ENCODE results near the gene SLC51B.
"Not testable (repeated sequence)": the region's sequence is repeated elsewhere in the genome, so short reads cannot be mapped to it uniquely, and the experiment has no call there.

SLC51B gene

DNA sequence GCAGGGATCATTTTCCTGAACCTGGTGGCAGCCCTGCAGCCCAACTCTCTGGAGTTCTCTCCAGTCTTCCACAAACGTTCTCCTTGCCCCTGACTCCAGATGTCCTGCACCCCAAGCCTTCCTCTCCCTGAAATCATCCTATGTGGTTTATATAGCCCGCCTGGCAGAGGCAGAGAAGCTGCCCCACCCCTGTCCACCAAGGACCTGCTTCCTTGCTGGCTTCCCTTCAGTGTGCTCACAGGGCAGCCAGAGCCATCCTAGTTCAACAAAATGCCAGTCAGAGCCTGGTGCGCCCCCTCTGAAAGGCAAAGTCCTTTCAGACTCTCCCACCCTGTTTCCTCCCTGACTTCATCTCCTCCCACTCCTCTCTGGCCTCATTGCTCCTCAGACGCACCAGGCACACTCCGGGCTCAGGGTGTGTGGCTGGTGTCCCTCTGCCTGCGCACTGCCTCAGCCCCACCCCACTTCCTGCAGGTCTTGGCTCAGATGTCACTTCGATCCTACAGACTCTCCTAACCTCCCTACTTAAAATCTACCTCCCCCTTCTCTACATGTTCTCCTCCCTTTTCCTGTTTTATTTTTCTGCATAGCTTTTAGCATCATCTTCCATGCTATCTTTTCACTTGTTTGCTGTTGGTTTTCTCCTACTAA lies 37.2 kb downstream of the SLC51B start:
- DNase-seq: no peak

DNA sequence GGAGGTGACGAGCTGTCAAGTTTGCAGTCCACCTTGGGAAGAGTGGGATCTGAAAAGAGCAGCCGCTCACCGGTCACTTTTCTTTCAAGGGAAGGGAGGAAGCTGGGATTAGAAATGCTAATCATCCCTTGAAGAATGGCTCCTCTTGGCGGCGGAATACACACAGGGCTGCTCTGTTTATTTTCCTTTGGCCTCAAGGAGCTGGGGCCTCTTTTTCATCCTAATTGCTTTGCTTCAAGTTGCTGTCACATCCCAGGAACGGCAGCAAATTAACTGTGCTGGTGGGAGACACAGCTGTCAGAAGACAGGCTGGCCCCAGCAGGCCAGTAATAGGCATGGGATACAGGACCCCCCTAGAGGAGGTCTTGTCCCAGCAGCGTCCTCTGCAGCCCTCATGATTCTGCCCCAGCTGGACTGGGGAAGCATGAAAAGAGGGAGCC lies 38.1 kb downstream of the SLC51B start:
- peak in 20 of 51 donors; percentile 18 to 60 (median 43) for DNase-seq

DNA sequence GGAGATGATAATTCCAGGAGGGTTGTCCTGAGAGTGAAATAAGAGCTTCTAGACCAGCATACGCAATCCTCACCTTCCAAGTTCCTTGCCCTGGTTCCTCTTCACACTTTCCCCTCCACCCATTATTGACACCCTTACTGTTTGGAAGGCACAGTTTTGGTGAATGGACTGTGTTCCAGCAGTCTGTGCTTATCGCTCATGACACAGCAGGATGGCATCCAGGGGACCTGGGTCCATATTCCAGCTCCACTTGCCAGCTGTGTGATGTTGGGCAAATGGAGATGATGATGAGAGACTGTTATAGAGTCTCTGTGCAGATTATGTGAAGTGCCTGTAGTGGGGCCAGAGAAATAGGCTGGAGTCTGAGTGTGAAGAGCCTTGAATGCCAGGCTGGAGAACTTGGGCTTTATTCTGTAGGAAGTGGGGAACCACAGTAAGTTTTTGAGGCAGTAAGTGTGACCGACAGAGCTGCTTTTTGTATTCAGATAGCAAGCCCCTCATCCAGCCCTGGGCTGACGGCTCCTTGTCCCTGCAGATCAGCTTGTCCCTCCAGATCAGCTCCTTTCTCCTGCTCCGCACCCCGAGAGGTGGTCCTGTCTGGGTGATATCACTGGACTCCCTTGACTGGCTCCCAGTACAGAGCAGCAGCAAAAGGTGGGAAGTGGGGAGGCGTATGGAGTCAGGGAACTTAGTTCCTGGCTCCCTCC lies 39.5 kb downstream of the SLC51B start:
- DNase-seq: no peak

DNA sequence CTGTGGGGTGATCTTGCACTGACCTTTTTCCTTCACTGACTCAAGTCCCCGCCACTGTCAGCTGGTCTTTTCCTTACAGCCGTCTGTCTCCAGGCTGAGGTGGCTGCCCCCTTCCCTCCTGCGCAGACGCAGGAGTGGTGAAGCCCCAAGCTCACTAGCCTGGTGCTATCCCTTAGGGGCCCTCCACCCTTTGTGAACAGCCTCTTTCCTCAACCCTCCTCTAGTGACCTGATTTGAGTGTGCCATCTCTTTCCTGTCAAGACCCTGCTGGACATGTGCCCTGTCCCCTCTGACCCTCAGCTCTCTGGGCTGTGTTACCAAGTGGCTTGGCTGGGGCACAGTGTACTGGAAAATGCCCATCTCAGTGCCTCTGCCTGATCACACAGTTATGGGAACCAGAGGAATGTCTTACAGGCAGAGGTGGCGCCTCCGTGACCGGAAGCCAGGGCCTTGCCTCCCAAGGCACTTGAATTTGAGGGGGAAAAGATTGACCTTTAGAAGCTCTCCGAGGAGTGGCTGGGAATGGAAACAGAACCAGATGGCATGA lies 40.1 kb downstream of the SLC51B start:
- peak in 2 of 51 donors; percentile 37 to 45 for DNase-seq

DNA sequence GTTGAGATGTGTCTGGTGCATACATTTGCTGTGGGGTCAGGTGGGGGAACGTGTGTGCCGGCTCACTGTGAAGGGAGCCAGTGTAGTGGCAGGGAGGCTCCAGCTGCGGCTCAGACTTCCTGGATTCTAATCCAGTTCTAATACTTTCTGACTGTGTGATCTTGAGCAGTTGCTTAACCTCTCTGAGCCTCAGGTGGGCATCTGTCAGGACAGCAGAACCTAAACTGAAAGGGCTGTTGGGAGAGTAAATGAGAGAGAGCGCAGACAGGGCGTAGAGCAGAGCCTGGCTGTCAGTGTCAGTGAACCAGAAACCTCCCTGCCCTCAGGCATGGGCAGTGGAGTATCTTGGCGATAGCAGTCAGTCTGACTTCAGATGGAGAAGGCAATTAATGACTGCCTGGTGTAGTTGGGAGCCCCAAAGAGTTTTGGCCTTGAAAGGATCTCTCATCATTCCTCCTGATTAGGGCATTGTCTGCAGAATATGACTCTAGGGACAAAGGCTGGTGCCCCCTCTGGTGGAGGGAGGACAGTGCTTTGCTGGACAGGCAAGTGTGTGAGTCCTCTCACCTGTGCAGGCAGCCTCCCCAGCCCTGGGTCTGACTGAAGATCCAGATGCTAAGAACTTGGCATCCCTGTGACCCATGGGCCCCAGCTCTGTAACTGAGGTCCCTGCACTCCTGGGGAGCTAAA lies 40.9 kb downstream of the SLC51B start:
- DNase-seq: peak in 2 of 51 donors; percentile 13 to 20

DNA sequence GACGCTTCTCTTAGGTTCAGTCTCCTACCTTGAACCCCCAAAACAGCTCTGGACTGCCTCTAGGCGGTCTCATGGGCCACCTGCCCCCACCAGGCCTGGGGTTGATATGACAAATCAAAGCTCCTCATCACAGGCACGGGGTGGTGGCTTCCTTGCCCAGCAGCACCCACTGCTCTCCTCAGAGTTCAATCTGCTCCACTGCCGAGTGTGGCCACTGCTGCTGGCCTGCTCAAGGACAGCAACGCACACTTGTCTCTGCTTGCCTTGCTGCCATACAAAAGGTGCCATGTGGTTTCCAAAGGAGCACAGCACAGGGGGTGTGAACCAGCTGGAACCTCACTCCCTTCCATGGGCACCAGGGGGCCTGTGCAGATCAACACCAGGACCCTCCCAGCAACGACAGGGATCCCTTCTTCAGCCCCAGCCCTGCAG lies 41.5 kb downstream of the SLC51B start:
- DNase-seq: no peak

DNA sequence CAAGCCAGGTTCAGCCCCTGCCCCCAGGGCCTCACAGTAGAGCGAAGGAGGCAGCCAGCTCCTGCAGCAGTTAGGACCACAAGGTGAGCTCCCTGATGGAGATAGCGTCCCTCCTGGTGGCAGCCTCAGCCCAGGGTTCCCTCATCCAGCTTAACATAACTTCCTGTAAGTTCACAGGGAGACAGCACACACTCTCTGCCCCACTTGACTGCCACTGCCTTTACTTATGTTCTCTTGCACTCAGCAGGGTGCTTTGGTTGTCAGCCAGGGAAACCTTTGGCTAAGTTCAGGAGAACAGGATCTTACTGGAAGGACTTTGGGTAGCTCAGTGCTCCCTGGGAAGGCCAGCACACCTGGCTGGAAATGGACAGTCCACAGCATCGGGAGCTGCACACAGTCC lies 42.2 kb downstream of the SLC51B start:
- no peak for DNase-seq

DNA sequence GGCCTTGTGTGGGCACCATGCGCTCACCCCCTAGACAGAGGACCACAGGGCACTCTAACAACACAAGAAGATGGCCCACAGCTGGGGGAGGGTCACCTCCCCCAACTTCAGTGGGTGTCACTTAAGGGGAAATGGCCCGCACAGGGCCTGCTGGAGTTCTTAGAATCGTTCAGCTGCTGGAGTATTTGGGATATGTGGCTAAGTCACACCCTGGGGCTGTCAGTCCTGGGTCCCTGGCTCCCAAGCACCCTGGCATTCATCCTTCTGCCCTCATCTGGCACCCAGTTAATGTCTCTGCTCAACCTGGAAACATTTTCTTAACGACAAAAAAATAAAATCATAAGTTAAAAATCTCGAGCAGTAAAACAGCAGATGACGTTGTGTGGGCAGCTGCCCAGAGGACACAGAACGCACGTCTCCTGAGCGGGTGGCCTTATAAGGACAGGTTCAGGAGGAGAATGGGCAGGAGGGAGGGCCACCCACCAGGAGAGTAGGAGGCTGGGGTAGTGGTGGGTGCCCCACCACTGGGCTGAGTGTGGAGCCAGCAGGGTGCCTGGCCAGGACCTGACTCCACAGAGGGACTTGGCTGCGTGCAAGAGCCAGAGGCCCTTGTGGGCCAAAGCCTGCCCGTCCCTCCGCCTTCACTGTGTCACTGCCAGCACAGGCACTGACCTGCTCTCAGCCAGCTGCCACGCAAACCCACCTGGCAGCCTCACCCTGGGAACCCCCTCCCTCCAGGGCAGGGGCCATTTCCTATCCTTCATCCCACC lies 42.9 kb downstream of the SLC51B start:
- DNase-seq: peak in 13 of 51 donors; percentile 32 to 61 (median 48)

DNA sequence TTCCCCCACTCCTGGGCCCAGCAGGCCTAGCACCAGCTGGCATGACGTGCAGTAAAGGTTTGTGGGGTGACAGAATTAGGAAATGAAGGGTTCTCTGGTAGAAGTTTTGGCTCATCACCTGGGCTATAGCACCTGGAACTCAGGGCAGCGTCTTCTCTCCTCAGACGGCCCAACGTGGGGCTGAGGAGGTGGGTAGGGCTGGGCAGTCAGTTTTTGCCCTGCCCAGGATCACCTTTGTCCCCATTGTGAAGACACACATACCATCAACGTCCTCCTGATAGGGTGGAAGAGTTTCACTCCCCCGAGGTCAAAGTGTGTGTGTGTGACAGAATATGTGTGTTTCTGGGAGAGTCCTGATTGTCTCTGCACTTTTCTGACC lies 43.4 kb downstream of the SLC51B start:
- DNase-seq: no peak

DNA sequence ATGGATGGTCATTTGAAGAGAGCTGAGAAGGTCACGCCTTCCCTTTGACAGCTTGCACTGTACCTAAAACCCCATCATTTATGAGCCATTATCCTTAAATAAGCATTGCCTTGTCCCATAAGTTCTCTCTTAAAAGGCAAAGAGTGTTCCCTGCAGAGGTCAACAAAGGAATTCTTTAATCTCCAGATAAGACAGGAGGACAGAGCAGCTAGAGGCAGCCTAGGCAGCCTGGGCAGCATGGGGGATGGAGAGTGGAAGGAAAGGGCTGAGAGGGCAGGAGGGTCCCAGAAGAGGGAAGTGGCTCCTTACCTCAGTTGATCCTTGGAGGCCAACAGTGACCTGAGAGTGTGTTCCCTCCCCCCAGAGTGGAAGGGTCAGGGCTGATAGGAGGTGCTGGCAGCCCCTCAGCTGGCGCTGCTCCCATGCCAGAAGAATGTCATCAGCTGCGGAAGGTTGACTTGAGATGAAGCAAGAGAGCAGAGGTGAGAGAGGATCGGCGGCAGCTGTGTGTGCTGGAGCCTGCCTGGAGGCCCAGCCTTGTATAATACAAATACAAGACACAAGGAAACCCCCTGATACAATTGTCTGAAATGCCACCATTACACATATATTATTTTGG lies 44.1 kb downstream of the SLC51B start:
- no peak for DNase-seq

DNA sequence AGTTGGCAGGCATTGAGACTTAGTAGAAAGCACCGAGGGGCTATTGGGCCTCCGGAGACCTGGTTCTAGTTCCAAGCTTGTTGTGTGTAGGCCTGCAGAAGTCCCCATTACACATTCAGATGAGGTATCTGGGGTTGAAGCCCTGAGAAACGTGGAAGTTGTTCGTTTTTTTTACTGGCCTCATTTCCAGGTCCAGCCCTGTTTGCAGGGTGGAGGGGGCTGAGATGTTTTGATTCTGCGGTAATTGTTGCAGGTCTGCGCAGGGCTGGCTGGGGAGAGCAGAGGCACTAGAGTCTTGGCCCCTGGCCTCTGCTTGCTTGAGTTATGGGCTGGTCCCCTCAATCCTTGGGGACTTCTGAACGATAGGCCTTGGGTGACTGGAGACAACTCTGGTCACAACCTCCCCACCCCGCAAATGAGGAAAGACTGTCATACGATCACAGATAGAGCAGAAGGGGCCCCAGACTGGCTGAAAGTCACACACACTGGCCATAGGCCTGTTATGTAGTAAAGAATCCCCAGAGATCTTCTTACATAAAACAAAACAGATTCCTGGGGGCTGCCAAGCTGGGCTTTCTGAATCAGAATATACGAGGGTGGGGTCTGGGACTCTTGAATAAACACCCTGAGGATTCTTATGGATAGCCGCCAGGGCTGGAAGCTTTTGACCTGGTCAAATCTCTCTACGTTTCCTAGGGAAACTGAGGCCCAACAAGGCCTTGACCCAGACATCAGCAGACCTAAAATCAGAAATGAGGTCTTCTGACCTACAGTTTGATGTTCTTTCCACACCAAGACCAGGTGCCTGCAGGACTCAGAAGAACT lies 47.0 kb downstream of the SLC51B start:
- no peak for DNase-seq

DNA sequence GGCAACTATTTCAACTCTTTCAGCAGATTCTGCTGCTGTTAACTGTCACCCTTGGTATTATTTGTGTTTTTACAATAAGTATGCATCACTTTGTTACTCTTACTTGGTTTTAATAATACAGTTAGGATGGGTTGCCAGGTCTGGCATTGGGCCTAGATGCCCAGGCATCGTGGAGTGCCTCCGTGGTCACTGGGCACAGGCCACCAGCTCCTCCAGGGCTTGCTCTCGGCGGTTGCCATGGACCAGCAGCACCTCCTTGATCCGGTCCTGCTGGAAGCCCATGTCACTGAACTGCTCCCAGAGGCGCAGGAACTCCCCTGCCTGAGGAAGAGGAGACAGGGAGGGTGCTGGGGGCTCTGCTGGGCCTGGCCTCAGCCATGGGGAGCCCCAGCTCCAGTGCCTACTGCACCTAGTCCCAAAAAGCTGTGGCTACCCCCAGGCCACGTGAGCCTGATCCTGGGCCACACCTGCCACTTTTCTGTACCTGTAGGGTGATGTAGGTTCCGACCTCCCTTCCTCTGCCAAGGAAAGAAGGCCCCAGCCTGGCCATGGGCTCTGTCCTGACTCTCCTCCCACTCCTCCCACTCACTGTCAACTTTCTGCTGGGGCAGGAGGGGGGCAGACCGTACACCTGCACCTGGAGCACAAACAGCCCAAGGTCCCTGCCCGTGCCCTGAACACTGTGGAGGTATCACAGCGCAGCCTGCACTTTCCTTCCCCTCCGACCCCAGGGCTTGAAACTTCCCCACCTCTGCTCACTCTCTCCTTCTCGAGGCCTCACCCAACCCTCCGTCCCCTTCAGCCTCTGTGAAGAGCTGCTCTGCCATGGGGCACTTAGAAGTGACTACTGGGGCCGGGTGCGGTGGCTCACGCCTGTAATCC lies 48.0 kb downstream of the SLC51B start:
- peak in 2 of 51 donors; percentile 18 to 20 for DNase-seq

DNA sequence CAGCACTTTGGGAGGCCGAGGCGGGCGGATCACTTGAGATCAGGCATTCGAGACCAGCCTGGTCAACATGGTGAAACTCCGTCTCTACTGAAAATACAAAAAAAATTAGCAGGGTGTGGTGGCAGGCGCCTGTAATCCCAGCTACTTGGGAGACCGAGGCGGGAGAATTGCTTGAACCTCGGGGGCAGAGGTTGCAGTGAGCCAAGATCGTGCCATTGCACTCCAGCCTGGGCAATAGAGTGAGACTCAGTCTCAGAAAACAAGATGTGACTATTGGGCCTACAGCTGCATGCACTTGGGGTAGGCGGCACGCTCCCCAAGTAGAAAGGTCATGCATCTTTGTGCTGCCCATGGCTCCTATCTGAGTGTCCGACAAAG lies 48.6 kb downstream of the SLC51B start:
- not testable (repeated sequence) for DNase-seq

DNA sequence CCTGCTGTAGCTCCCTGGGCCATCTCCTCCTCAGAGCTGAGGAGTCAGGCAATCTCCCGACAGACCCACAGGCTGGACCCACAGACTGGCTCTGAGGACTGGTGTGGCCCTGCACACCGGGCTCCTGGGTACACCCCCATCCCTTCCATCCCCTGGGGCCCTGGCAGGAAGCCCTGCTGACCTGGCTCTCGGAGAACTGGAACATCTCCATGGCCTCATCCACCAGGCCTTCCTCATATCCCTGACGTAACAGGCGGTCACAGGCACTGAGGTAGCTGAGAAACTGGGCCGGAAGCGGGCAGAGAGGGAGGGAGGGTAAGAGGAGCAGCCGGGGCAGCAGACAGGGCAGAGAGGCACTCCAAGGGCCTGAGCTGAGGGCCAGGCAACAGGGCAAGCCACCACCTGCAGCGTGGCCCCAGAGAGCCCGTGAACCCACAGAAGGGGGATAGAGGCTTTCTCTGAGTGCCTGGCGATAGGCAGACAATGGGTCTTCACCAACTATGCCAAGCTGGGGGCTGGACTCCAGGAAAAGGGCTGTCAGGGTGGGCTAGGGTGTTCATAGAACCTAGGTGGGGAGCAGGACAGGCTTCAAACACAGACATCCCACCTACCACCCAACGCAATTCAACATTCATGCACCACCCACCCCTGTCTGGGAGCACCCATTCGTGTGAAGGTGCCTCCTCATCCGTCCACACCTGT lies 49.3 kb downstream of the SLC51B start:
- peak in 12 of 51 donors; percentile 22 to 58 (median 32) for DNase-seq

DNA sequence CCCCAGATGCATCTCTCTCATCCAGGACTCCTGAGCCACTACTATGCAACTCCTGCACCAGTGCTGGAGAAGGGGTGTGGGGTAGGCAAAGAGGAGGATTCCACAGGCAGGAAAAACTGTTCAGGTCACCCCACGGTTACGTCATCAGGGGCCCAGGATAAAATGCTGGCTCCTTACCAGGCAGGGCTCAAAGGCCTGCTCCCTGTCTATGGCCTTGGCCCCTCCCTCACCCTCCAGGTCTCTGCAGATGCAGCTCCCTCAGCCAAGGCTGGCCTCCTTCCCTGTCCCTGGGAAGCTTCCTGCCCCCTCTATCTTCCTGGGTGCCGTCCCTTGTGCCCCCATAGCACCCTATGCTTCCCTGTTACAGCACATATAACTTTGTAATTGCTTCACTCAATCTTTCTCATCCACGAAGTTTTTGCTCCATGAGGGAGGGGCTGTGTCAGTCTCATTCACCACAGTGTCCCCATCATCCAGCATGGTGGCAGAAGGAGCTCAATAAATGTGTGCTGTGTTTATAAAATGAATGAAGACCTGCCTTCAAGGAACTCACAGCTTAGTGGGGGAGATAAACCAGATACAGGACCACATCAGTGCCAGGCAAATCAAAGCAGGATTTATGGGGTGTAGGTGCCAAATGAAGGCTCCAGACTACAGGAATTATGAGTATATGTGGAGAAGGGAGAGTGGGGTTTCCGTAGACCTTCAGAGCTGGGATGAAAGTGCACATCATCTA lies 50.0 kb downstream of the SLC51B start:
- DNase-seq: no peak

DNA sequence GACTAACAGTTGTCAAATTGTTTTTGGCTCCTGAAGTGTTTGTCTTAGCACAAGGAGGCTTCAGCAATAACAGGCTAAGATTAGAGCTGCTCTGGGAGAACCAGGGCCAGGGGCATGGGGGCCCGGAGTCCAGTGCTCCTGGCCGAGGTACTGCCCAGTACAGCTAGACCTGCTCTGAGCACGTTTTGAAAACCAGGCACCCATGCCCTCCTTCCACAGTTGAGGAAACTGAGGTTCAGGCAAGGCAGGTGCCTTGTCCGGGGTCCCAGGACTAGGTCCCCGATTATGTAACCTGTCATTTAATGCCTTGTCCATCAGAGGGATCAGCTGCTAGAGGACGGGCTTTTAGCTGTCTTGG lies 50.5 kb downstream of the SLC51B start:
- DNase-seq: no peak

DNA sequence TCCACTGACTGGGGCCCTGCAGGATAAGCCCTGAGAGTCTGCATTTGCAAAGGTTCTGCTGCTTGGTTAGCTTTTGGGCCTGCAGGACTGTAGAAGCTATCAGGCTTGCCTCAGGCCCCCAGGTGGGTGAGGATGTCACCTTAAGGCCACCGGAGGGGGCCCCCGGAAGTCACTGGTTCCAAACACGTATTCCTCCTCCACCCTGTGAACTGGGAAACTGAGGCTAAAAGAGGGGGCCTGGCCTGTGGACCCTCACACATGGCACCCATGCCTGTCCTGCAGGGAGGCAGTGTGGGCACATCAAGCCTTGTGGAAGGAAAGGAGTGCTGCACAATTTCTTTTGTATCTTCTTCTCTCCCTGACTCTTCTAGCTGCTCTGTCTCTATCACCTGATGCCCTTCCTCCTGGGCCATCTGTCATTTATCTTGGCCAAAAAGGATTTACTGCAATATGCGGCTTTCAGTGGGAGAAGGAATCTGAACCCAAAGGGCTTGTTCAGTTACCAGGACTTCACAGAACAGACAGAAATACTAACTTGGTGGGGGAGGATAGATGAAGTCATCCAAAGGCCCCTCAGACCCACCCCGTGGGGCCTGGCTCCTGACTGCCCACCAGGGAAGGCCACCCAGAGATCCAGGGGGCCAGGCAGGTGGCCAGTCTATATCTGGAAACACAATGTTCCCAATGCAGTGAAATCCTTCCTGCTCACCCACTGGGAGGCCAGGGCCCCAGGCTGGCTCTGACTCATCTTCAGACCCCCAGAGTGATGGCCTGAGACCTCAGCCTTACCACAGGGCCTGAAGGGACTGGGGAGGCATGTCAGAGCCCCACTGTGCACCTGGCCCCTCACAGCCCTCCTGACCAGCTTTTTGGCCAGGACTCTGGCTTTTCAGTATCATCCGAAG lies 51.5 kb downstream of the SLC51B start:
- DNase-seq: no peak

Measured in hypothalamus (tissue), 51 donors.